RWPE1 (cell line): ENCODE results near the gene FRZB.

Source experiments
- CTCF ChIA-PET: fragments of 350-600 bp; sonication (Branson Sonifier 250); formaldehyde crosslinking; extraction: SDS; loops from one replicate; lab custom pipeline; 2021; lab: Yijun Ruan, JAX
- POLR2A ChIA-PET: fragments of 400-600 bp; formaldehyde crosslinking; extraction: SDS; loops from one replicate; lab custom pipeline; 2020; ENCODE audit warnings: antibody characterized with exemption; ENCODE audit not compliant: low non-redundant PET; lab: Yijun Ruan, JAX
- DNase-seq: peaks from one replicate; pipeline ENCODE4 v3.0.0; 2012; ENCODE audit warnings: low spot score
- H3K27ac ChIP-seq: fragments of 450-650 bp; 2 replicates; pipeline ENCODE4 v1.5.1; 2017
- TF ChIP-seq, protein P1 (sequence below): fragments of 450-650 bp; conservative IDR thresholded peaks from 2 replicates; pipeline ENCODE4 v1.5.1; 2017; ENCODE audit warnings: low read depth, mild to moderate bottlenecking

FRZB gene

DNA sequence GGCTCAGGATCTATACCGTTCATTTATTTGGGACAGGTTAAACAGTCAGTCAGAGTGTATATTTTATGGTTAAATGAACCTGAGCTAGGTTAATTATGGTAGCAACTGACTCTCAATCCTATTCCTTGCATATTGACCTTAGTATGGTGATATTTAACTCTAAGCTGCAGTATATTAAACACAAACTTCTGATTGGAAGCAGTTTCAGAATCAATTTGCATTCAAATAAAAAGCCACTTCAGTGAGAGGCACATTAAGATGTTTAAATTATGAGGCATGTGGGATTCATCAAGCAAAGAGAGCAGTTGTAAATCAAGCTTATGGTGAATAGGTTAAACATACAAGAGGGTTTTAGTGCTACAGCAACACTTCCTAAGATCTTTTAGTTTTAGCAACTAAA lies 40.4 kb downstream of the FRZB start:
- no peak overlapping the region for H3K27ac ChIP-seq
- no peak for DNase-seq
- TF ChIP-seq, protein P1, sequence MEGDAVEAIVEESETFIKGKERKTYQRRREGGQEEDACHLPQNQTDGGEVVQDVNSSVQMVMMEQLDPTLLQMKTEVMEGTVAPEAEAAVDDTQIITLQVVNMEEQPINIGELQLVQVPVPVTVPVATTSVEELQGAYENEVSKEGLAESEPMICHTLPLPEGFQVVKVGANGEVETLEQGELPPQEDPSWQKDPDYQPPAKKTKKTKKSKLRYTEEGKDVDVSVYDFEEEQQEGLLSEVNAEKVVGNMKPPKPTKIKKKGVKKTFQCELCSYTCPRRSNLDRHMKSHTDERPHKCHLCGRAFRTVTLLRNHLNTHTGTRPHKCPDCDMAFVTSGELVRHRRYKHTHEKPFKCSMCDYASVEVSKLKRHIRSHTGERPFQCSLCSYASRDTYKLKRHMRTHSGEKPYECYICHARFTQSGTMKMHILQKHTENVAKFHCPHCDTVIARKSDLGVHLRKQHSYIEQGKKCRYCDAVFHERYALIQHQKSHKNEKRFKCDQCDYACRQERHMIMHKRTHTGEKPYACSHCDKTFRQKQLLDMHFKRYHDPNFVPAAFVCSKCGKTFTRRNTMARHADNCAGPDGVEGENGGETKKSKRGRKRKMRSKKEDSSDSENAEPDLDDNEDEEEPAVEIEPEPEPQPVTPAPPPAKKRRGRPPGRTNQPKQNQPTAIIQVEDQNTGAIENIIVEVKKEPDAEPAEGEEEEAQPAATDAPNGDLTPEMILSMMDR = no peak
- CTCF ChIA-PET = interaction anchor here (0.6 kb wide), 1 partner anchor 18 kb away, joined by 4 read pairs; no protein-coding TSS in a partner anchor
- POLR2A ChIA-PET = no interaction called here

DNA sequence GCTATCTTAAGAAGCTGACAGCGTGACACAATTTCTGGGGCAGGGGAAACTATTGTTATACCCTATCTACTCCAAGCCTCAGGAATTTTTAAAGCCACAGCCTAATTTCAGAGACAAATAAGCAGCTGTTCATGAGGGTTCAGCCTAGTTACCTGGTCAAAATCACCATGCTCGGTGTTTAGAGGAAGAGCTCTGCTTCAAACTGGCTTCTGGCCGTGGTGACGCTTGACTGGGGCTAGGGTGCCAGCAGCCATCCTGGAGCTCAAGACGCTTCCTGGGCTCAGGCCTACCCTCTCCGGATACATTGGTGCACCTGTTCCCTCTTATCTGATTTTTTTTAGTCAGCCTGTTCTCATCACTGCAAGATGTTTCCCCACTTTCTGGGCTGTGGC lies 41.7 kb downstream of the FRZB start:
- DNase-seq = no peak
- ChIA-PET CTCF (no interaction called here), POLR2A (no interaction called here)
- no peak overlapping the region for H3K27ac ChIP-seq
- TF ChIP-seq, protein P1 = no peak

DNA sequence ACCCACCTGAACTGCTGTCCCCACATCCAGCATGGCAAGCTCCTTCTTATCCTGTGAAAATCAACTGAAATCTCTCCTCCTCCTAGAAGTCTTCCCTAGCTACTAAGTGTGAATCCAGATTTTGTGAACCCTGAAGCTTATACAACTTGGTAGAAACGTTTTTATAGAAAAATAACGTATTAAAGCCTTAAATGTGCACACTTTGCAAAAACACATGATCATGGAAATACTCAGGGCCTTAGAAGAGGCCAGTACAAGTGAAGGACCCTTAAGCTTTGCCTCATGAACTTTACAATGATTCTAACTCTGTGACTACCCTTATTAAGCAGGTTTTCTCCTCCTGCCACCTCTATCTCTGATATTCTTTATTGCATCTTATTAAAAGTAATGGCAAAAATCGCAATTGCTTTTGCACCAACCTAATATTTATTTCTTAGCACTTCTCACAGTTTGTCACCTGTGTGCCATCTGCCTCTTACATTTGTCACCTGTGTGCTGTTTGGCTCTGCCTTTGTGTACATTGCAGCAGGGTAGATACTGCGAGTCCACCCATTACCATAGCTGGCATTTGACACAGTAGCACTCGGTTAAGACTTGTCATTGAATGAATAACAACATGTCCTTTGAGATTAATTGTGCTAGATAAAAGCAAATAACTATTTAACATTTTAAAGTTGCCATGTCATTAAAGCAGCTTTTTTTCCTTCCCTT lies 42.2 kb downstream of the FRZB start:
- ChIA-PET CTCF (interaction anchor here (0.5 kb wide), 1 partner anchor 31 kb away, joined by 3 read pairs; no protein-coding TSS in a partner anchor), POLR2A (no interaction called here)
- DNase-seq = no peak
- TF ChIP-seq, protein P1 = no peak
- H3K27ac ChIP-seq = no peak overlapping the region

DNA sequence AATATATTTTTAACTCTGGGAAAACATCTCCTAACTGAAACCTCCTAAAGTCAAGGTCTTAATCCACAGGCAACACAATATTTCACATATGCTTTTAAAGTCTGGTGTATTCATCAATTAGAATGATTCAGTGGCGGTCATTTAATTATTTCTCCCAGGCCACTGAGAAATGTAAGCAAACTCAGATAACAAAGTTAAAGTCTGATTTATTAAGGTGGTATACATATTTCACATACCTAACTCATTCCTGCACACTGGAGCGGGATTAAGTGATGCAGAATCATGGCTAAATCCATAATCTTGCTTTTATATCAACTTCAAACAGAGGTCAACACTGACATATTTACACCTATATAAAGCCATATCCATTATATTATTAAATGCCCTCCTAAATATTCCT lies 43.7 kb downstream of the FRZB start:
- DNase-seq = no peak
- H3K27ac ChIP-seq = no peak overlapping the region
- CTCF ChIA-PET = no interaction called here
- TF ChIP-seq, protein P1 = no peak
- POLR2A ChIA-PET = no interaction called here

DNA sequence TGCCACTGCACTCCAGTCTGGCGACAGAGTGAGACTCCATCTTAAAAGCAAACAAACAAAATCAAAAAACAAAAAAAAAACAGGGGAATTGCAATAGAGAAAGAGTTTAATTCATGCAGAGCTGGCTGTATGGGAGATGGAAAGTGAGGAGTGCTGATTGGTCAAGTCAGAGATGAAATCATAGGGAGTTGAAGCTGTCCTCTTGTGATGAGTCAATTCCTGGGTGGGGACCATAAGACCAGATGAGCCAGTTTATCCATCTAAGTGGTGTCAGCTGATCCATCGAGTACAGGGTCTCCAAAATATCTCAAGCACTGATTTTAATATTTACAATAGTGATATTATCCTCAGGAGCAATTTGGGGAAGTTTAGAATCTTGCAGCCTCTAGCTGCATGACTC lies 45.3 kb downstream of the FRZB start:
- ChIA-PET CTCF (interaction anchor here (1.0 kb wide), 1 partner anchor 20 kb away, joined by 9 read pairs; no protein-coding TSS in a partner anchor), POLR2A (no interaction called here)
- no peak overlapping the region for H3K27ac ChIP-seq
- DNase-seq = no peak
- TF ChIP-seq, protein P1 = no peak

DNA sequence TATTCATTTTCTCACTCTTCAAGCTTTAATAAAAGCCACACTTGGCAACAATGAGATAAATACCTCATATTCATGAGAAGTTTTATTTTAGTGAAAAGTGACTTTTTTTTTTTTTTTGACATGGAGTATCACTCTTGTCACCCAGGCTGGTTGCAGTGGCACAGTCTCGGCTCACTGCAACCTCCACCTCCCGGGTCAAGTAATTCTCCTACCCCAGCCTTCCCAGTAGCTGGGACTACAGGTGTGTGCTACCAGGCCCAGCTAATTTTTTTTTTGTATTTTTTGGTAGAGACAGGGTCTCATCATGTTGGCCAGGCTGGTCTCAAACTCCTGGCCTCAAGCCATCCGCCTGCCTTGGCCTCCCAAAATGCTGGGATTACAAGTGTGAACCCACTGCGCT lies 47.0 kb downstream of the FRZB start:
- no peak for DNase-seq
- TF ChIP-seq, protein P1 = no peak
- ChIA-PET CTCF (interaction anchor here (0.6 kb wide), 1 partner anchor 151 kb away, joined by 3 read pairs; no protein-coding TSS in a partner anchor), POLR2A (no interaction called here)
- no peak overlapping the region for H3K27ac ChIP-seq
